GM23338 (cell line): ENCODE measurements around the gene PPFIA1. TPM values are rescaled to one million over a fixed set of nuclear protein-coding genes. Genes with fewer than 3 reads are reported as not detected.

Source experiments
- ATAC-seq: fragments of 200-7000 bp; cut with Tn5 transposase; 3 replicates; pipeline ENCODE4 v1.9.1; 2020
- DNase-seq: peaks from one replicate; pipeline ENCODE4 v3.0.0-alpha.2; 2015; ENCODE audit warnings: low spot score
- H2AFZ ChIP-seq: fragments of 200-600 bp; sonication (generic); 2 replicates; pipeline ENCODE4 v1.8.0; 2016; ENCODE audit warnings: antibody characterized with exemption, mild to moderate bottlenecking, moderate library complexity
- H3F3A ChIP-seq: fragments of 200-600 bp; sonication (generic); replicated peaks from 2 replicates; pipeline ENCODE4 v1.8.0; 2017; ENCODE audit warnings: antibody characterized with exemption, mixed run types, low read depth
- H3K27ac ChIP-seq: fragments of 200-600 bp; sonication (generic); 2 replicates; pipeline ENCODE4 v1.6.1; 2016; ENCODE audit warnings: low read depth
- H3K27me3 ChIP-seq: fragments of 200-600 bp; sonication (generic); 2 replicates; pipeline ENCODE4 v1.8.0; 2016; ENCODE audit warnings: mild to moderate bottlenecking, mixed run types, moderate library complexity; ENCODE audit not compliant: insufficient read depth
- H3K36me3 ChIP-seq: fragments of 200-600 bp; sonication (generic); 2 replicates; pipeline ENCODE4 v1.8.0; 2016; ENCODE audit warnings: mild to moderate bottlenecking; ENCODE audit not compliant: insufficient read depth
- H3K4me1 ChIP-seq: fragments of 200-600 bp; sonication (generic); 2 replicates; pipeline ENCODE4 v1.8.0; 2016; ENCODE audit warnings: mild to moderate bottlenecking, moderate library complexity; ENCODE audit not compliant: insufficient read depth
- H3K4me2 ChIP-seq: fragments of 200-600 bp; sonication (generic); 2 replicates; pipeline ENCODE4 v1.7.1; 2017; ENCODE audit warnings: mixed run types
- H3K4me3 ChIP-seq: fragments of 200-600 bp; sonication (generic); 2 replicates; pipeline ENCODE4 v1.6.1; 2016; ENCODE audit warnings: mixed run types
- H3K79me2 ChIP-seq: fragments of 200-600 bp; sonication (generic); replicated peaks from 2 replicates; pipeline ENCODE4 v1.8.0; 2017; ENCODE audit warnings: mild to moderate bottlenecking; ENCODE audit not compliant: insufficient read depth
- H3K9me2 ChIP-seq: fragments of 200-600 bp; sonication (generic); 2 replicates; pipeline ENCODE4 v1.8.0; 2017; ENCODE audit not compliant: insufficient read depth
- H4K20me1 ChIP-seq: fragments of 200-600 bp; sonication (generic); replicated peaks from 2 replicates; pipeline ENCODE4 v1.8.0; 2017; ENCODE audit warnings: mild to moderate bottlenecking; ENCODE audit not compliant: insufficient read depth
- H3K27ac Mint-ChIP-seq: 2 replicates; pipeline ENCODE4 v1.8.0; 2020; ENCODE audit warnings: inconsistent platforms, mild to moderate bottlenecking, moderate library complexity, mixed read lengths
- H3K27me3 Mint-ChIP-seq: 3 replicates; pipeline ENCODE4 v1.8.0; 2022; ENCODE audit warnings: low read depth, mild to moderate bottlenecking, moderate library complexity, mixed read lengths, inconsistent platforms; ENCODE audit not compliant: insufficient read depth, poor library complexity
- H3K36me3 Mint-ChIP-seq: 3 replicates; pipeline ENCODE4 v1.8.0; 2021; ENCODE audit warnings: low read depth, mild to moderate bottlenecking, inconsistent platforms, moderate library complexity, mixed read lengths
- H3K4me1 Mint-ChIP-seq: 3 replicates; pipeline ENCODE4 v1.8.0; 2020; ENCODE audit warnings: mild to moderate bottlenecking, inconsistent platforms, mixed read lengths
- H3K4me3 Mint-ChIP-seq: 3 replicates; pipeline ENCODE4 v1.8.0; 2021; ENCODE audit warnings: moderate library complexity, mild to moderate bottlenecking, inconsistent platforms, mixed read lengths
- H3K9me3 Mint-ChIP-seq: 3 replicates; pipeline ENCODE4 v1.8.0; 2020; ENCODE audit warnings: moderate library complexity, mild to moderate bottlenecking, inconsistent platforms, mixed read lengths
- CREB1 ChIP-seq: fragments of 250-450 bp; sonication (Bioruptor Pico); IDR thresholded peaks from 2 replicates; pipeline ENCODE4 v1.5.0; 2020; ENCODE audit warnings: low read depth, mild to moderate bottlenecking, moderate library complexity
- EZH2 ChIP-seq: fragments of 200-600 bp; sonication (generic); IDR thresholded peaks from one replicate; pipeline ENCODE4 v1.8.0; 2017; ENCODE audit warnings: antibody characterized with exemption, mild to moderate bottlenecking, low read depth; ENCODE audit not compliant: unreplicated experiment
- JUNB ChIP-seq: IDR thresholded peaks from one replicate; pipeline ENCODE4 v1.6.1; 2016; ENCODE audit warnings: antibody characterized with exemption; ENCODE audit not compliant: unreplicated experiment
- NANOG ChIP-seq: IDR thresholded peaks from 2 replicates; pipeline ENCODE4 v1.6.1; 2016; ENCODE audit warnings: antibody characterized with exemption, borderline replicate concordance
- STAT1 ChIP-seq: IDR thresholded peaks from one replicate; pipeline ENCODE4 v1.6.1; 2016; ENCODE audit warnings: antibody characterized with exemption; ENCODE audit not compliant: unreplicated experiment
- ZNF114 ChIP-seq: fragments of 250-450 bp; sonication (Bioruptor Pico); IDR thresholded peaks from 2 replicates; pipeline ENCODE4 v1.5.0; 2020; ENCODE audit warnings: mild to moderate bottlenecking, moderate library complexity
- ZNF331 ChIP-seq: fragments of 250-450 bp; sonication (Bioruptor Pico); IDR thresholded peaks from 2 replicates; pipeline ENCODE4 v1.5.0; 2020; ENCODE audit warnings: low read depth, mild to moderate bottlenecking, moderate library complexity
- polyA plus RNA-seq: library from polyadenylated mRNA; unstranded; fragments of >200 nt; fragmentation: Nextera tagmentation; extraction: Ambion mirVana; gene quantifications from 2 replicates; pipeline ENCODE4 v1.2.1, GENCODE V29; 2016
- total RNA-seq: library from RNA; depleted of rRNA; stranded (reverse); fragments of >200 nt; shearing (Covaris generic); gene quantifications from 2 replicates; pipeline ENCODE4 v1.2.3, GENCODE V29; 2014
- TF ChIP-seq, protein P1 (sequence below): IDR thresholded peaks from one replicate; pipeline ENCODE4 v1.6.1; 2018; ENCODE audit warnings: antibody characterized with exemption; ENCODE audit not compliant: unreplicated experiment
- TF ChIP-seq, protein P2 (sequence below), 2 experiments: fragments of 200-600 bp in 1 of 2; sonication (generic) in 1 of 2; conservative IDR thresholded peaks; 2 replicates each; pipeline versions ENCODE4 v1.5.1 to v1.6.1; 2016 to 2017; ENCODE audit warnings: antibody characterized with exemption in 2 of 2, low read depth in 2 of 2, mild to moderate bottlenecking in 2 of 2, moderate library complexity in 1 of 2
- TF ChIP-seq, protein P3 (sequence below): IDR thresholded peaks from 2 replicates; pipeline ENCODE4 v1.6.1; 2016; ENCODE audit warnings: antibody characterized with exemption
- TF ChIP-seq, protein P4 (sequence below): fragments of 250-450 bp; sonication (Bioruptor Pico); IDR thresholded peaks from 2 replicates; pipeline ENCODE4 v1.5.0; 2020; ENCODE audit warnings: mild to moderate bottlenecking, moderate library complexity

Gene PPFIA1
- total and polyA plus RNA-seq, 2 experiments from 2014 or later = 41.7 to 62.0 TPM

DNA sequence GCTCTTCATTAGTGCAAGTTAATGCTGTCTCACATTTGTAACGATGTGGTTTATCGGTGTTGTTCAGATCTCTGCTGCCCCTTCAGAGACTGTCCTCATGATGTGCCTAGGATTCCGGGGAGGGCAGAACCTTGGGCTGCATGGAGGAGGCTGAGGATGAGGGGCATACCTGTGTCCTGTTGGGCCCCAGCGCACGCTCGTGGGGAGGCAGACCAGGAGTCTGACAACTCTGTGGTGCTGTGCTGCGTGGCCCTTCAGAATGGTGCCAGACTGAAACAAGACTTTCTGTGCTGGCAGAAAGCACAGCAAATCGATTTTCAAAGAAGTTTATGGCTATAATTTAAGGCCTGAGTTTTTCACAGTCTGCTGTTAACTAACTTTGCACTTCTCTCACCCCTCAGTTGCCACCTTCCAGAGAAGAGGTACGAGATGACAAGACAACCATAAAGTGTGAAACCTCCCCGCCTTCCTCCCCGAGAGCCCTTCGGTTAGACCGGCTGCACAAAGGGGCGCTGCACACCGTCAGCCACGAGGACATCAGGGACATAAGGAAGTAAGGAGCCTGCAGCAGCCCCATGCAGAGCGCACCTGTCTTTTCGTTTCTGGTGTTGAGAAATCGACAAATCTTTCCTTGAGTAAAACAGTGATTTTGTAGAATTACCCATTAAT is 83.5 kb downstream of the PPFIA1 start (continued):
- TF ChIP-seq CREB1 (CRISPR knock-in tag) = no peak

DNA sequence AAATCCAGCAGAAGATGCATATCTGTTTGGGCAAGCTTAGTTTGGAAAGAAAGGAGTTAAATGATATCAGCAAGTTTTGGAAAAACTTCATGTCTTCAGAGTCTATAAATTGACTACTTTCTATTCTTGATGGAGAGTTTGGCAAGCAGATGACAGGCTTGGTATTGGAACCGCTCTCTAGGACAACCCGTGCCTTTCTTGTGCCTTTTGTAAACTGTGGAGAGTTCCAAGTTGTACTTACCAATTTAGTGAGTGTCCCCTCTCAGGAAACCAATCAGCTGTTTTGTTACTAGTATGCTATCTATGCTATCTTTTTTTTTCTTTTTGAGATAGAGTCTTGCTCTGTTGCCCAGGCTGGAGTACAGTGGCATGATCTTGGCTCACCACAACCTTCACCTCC is 84.1 kb downstream of the PPFIA1 start:
- Mint-ChIP-seq H3K9me3 (no peaks in the 10 kb centered on the region), H3K36me3 (peaks cover 68% of the 10 kb centered on the region)
- TF ChIP-seq ZNF331 = no peak
- no peak for TF ChIP-seq CREB1 (CRISPR knock-in tag)
- TF ChIP-seq NANOG = no peak
- TF ChIP-seq, protein P1, sequence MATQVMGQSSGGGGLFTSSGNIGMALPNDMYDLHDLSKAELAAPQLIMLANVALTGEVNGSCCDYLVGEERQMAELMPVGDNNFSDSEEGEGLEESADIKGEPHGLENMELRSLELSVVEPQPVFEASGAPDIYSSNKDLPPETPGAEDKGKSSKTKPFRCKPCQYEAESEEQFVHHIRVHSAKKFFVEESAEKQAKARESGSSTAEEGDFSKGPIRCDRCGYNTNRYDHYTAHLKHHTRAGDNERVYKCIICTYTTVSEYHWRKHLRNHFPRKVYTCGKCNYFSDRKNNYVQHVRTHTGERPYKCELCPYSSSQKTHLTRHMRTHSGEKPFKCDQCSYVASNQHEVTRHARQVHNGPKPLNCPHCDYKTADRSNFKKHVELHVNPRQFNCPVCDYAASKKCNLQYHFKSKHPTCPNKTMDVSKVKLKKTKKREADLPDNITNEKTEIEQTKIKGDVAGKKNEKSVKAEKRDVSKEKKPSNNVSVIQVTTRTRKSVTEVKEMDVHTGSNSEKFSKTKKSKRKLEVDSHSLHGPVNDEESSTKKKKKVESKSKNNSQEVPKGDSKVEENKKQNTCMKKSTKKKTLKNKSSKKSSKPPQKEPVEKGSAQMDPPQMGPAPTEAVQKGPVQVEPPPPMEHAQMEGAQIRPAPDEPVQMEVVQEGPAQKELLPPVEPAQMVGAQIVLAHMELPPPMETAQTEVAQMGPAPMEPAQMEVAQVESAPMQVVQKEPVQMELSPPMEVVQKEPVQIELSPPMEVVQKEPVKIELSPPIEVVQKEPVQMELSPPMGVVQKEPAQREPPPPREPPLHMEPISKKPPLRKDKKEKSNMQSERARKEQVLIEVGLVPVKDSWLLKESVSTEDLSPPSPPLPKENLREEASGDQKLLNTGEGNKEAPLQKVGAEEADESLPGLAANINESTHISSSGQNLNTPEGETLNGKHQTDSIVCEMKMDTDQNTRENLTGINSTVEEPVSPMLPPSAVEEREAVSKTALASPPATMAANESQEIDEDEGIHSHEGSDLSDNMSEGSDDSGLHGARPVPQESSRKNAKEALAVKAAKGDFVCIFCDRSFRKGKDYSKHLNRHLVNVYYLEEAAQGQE = no peak
- TF ChIP-seq, protein P2, sequence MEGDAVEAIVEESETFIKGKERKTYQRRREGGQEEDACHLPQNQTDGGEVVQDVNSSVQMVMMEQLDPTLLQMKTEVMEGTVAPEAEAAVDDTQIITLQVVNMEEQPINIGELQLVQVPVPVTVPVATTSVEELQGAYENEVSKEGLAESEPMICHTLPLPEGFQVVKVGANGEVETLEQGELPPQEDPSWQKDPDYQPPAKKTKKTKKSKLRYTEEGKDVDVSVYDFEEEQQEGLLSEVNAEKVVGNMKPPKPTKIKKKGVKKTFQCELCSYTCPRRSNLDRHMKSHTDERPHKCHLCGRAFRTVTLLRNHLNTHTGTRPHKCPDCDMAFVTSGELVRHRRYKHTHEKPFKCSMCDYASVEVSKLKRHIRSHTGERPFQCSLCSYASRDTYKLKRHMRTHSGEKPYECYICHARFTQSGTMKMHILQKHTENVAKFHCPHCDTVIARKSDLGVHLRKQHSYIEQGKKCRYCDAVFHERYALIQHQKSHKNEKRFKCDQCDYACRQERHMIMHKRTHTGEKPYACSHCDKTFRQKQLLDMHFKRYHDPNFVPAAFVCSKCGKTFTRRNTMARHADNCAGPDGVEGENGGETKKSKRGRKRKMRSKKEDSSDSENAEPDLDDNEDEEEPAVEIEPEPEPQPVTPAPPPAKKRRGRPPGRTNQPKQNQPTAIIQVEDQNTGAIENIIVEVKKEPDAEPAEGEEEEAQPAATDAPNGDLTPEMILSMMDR (conservative IDR thresholded peaks at IDR 0.05; ENCODE audit: low read depth in 2 of 2) = no peak
- no peak for TF ChIP-seq EZH2
- no peak for TF ChIP-seq JUNB
- TF ChIP-seq, protein P3, sequence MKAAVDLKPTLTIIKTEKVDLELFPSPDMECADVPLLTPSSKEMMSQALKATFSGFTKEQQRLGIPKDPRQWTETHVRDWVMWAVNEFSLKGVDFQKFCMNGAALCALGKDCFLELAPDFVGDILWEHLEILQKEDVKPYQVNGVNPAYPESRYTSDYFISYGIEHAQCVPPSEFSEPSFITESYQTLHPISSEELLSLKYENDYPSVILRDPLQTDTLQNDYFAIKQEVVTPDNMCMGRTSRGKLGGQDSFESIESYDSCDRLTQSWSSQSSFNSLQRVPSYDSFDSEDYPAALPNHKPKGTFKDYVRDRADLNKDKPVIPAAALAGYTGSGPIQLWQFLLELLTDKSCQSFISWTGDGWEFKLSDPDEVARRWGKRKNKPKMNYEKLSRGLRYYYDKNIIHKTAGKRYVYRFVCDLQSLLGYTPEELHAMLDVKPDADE = no peak
- TF ChIP-seq, protein P4, sequence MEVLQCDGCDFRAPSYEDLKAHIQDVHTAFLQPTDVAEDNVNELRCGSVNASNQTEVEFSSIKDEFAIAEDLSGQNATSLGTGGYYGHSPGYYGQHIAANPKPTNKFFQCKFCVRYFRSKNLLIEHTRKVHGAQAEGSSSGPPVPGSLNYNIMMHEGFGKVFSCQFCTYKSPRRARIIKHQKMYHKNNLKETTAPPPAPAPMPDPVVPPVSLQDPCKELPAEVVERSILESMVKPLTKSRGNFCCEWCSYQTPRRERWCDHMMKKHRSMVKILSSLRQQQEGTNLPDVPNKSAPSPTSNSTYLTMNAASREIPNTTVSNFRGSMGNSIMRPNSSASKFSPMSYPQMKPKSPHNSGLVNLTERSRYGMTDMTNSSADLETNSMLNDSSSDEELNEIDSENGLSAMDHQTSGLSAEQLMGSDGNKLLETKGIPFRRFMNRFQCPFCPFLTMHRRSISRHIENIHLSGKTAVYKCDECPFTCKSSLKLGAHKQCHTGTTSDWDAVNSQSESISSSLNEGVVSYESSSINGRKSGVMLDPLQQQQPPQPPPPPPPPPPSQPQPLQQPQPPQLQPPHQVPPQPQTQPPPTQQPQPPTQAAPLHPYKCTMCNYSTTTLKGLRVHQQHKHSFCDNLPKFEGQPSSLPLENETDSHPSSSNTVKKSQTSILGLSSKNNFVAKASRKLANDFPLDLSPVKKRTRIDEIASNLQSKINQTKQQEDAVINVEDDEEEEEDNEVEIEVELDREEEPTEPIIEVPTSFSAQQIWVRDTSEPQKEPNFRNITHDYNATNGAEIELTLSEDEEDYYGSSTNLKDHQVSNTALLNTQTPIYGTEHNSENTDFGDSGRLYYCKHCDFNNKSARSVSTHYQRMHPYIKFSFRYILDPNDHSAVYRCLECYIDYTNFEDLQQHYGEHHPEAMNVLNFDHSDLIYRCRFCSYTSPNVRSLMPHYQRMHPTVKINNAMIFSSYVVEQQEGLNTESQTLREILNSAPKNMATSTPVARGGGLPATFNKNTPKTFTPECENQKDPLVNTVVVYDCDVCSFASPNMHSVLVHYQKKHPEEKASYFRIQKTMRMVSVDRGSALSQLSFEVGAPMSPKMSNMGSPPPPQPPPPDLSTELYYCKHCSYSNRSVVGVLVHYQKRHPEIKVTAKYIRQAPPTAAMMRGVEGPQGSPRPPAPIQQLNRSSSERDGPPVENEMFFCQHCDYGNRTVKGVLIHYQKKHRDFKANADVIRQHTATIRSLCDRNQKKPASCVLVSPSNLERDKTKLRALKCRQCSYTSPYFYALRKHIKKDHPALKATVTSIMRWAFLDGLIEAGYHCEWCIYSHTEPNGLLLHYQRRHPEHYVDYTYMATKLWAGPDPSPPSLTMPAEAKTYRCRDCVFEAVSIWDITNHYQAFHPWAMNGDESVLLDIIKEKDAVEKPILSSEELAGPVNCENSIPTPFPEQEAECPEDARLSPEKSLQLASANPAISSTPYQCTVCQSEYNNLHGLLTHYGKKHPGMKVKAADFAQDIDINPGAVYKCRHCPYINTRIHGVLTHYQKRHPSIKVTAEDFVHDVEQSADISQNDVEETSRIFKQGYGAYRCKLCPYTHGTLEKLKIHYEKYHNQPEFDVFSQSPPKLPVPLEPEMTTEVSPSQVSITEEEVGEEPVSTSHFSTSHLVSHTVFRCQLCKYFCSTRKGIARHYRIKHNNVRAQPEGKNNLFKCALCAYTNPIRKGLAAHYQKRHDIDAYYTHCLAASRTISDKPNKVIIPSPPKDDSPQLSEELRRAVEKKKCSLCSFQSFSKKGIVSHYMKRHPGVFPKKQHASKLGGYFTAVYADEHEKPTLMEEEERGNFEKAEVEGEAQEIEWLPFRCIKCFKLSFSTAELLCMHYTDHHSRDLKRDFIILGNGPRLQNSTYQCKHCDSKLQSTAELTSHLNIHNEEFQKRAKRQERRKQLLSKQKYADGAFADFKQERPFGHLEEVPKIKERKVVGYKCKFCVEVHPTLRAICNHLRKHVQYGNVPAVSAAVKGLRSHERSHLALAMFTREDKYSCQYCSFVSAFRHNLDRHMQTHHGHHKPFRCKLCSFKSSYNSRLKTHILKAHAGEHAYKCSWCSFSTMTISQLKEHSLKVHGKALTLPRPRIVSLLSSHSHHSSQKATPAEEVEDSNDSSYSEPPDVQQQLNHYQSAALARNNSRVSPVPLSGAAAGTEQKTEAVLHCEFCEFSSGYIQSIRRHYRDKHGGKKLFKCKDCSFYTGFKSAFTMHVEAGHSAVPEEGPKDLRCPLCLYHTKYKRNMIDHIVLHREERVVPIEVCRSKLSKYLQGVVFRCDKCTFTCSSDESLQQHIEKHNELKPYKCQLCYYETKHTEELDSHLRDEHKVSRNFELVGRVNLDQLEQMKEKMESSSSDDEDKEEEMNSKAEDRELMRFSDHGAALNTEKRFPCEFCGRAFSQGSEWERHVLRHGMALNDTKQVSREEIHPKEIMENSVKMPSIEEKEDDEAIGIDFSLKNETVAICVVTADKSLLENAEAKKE (CRISPR knock-in tag) = no peak
- TF ChIP-seq STAT1 = no peak
- TF ChIP-seq ZNF114 (CRISPR knock-in tag) = no peak

More for the DNA sequence above, 84.1 kb downstream of the PPFIA1 start:
- Mint-ChIP-seq H3K27me3 (peaks cover 3% of the 10 kb centered on the region), H3K27ac (no peak overlapping the region), H3K4me1 (no peaks in the 10 kb centered on the region), H3K4me3 (no peak overlapping the region)
- no peaks in the 10 kb centered on the region for H3K9me2 ChIP-seq
- H3K4me1 ChIP-seq = no peaks in the 10 kb centered on the region
- no peak overlapping the region for H3K4me2 ChIP-seq
- DNase-seq (no peak), ATAC-seq (no peak)
- no peak overlapping the region for H3K4me3 ChIP-seq
- H2AFZ ChIP-seq = no peak overlapping the region
- peaks cover 27% of the 10 kb centered on the region for H3K36me3 ChIP-seq
- no peaks in the 10 kb centered on the region for H3F3A ChIP-seq
- peaks cover 4% of the 10 kb centered on the region; the same call in 1 of the 2 replicates for H3K79me2 ChIP-seq
- peaks cover 18% of the 10 kb centered on the region for H4K20me1 ChIP-seq
- no peak overlapping the region for H3K27ac ChIP-seq
- no peaks in the 10 kb centered on the region for H3K27me3 ChIP-seq
